Measurements from ENCODE around the gene HIGD1B.
A peak's percentile ranks its signal among the peaks of the same experiment; 100 is the strongest.

The HIGD1B gene

GRCh38 chr17:44828919-44829522, 18.7 kb upstream of the HIGD1B start:
- Mint-ChIP-seq H3K4me1 (peaks cover 15% of the 10 kb centered on the region), H3K27ac (peak overlapping the region; percentile 17), H3K9me3 (no peaks in the 10 kb centered on the region), H3K36me3 (ENCODE audit: low read depth) (no peaks in the 10 kb centered on the region), H3K27me3 (peaks cover 60% of the 10 kb centered on the region), H3K4me3 (peak overlapping the region; percentile 76)
- ATAC-seq (no peak), DNase-seq (peak; percentile 23)

- DNase-seq (peak; percentile 38), ATAC-seq (peak; percentile 38)
- H3K9me3 Mint-ChIP-seq: no peaks in the 10 kb centered on the region
- peak within 1 kb of the TSS; percentile 52 for H3K27ac Mint-ChIP-seq
- H3K27me3 Mint-ChIP-seq: peaks cover 62% of the 10 kb centered on the region
- peak within 1 kb of the TSS; percentile 76 for H3K4me3 Mint-ChIP-seq
- no peaks in the 10 kb centered on the region for H3K36me3 Mint-ChIP-seq (ENCODE audit: low read depth)
- peaks cover 15% of the 10 kb centered on the region for H3K4me1 Mint-ChIP-seq
These were observed 17.9 kb upstream of the HIGD1B start, which contains the start of gene GJC1 for GRCh38 chr17:44829523-44830358. GJC1 (minus strand) TSS chr17:44830287; CDS start chr17:44805817, 24,470 bp downstream.

- ATAC-seq: peak; percentile 25
- DNase-seq: peak; percentile 38
- no peaks in the 10 kb centered on the region for H3K36me3 Mint-ChIP-seq (ENCODE audit: low read depth)
- peak overlapping the region; percentile 52 for H3K27ac Mint-ChIP-seq
- H3K9me3 Mint-ChIP-seq: no peaks in the 10 kb centered on the region
- peak overlapping the region; percentile 70 for H3K4me3 Mint-ChIP-seq
- H3K4me1 Mint-ChIP-seq: peaks cover 15% of the 10 kb centered on the region
- peaks cover 61% of the 10 kb centered on the region for H3K27me3 Mint-ChIP-seq
These were observed 17.1 kb upstream of the HIGD1B start for GRCh38 chr17:44830359-44831288.

DNA sequence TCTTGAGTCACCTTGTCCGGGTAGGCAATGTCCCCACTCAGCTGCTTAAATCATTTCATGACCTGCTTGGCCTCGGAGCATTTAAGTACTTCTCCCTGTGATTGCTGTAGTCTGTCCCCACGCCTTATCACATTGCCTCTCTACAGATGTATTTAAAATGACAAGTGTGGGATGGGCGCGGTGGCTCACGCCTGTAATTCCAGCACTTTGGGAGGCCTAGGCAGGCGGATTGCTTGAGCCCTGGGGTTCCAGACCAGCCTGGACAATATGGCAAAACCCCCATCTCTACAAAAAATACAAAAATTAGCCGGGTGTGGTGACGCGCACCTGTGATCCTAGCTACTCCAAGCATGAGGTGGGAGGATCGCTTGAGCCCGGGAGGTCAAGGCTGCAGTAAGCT, 16.3 kb upstream of the HIGD1B start:
- peaks cover 15% of the 10 kb centered on the region for H3K4me1 Mint-ChIP-seq
- peak overlapping the region; percentile 14 for H3K4me3 Mint-ChIP-seq
- no peak for ATAC-seq
- H3K27ac Mint-ChIP-seq: no peak overlapping the region
- no peaks in the 10 kb centered on the region for H3K36me3 Mint-ChIP-seq (ENCODE audit: low read depth)
- H3K27me3 Mint-ChIP-seq: peaks cover 63% of the 10 kb centered on the region
- DNase-seq: no peak
- no peaks in the 10 kb centered on the region for H3K9me3 Mint-ChIP-seq

DNA sequence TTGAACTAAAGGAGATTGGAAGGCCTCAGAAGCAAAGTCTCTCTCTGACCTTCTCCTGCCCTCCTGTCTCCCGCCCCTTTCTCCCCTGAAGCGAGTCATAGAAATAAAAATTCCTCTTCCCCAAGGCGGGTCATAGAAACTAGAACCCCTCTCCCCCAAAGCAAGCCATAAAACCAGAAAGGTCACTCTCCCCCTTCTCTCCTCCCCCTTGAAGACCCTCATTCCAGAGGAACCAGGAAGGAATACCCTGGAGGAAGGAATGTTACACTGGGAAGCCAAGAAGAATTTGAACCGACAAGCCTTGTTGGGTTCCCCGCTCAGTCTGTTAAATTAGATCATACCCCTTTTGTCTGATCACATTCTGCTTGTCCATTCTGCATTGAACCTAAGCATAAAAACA, 14.9 kb upstream of the HIGD1B start:
- Mint-ChIP-seq H3K4me3 (no peak overlapping the region), H3K36me3 (ENCODE audit: low read depth) (no peaks in the 10 kb centered on the region), H3K9me3 (no peaks in the 10 kb centered on the region), H3K27ac (no peak overlapping the region), H3K27me3 (peaks cover 51% of the 10 kb centered on the region), H3K4me1 (peaks cover 15% of the 10 kb centered on the region)
- no peak for ATAC-seq
- no peak for DNase-seq

DNA sequence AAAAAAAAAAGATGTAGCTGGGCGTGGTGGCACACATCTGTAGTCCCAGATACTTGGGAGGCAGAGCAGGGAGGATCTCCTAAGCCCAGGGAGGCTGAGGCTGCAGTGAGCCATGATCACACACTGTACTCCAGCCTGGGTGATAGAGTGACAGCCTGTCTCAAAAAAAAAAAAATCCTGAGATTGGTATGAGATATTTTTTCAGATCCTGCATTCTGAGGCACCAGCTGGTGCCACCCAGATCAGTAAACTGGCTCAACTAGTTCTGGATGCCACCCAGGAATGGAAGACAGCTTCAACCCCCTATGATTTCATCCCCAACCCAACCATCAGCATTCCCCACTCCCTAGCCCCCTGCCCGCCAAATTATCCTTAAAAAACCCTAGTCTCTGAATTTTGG, 10.5 kb upstream of the HIGD1B start:
- no peak for ATAC-seq
- H3K4me1 Mint-ChIP-seq: peaks cover 14% of the 10 kb centered on the region
- no peaks in the 10 kb centered on the region for H3K36me3 Mint-ChIP-seq (ENCODE audit: low read depth)
- H3K27me3 Mint-ChIP-seq: peaks cover 20% of the 10 kb centered on the region
- no peak for DNase-seq
- no peak overlapping the region for H3K27ac Mint-ChIP-seq
- H3K9me3 Mint-ChIP-seq: no peaks in the 10 kb centered on the region
- H3K4me3 Mint-ChIP-seq: no peak overlapping the region

GRCh38 chr17:44840274-44840673, 7.4 kb upstream of the HIGD1B start:
- Mint-ChIP-seq H3K4me3 (no peak overlapping the region), H3K9me3 (no peaks in the 10 kb centered on the region), H3K27ac (no peak overlapping the region), H3K4me1 (peaks cover 14% of the 10 kb centered on the region), H3K27me3 (peaks cover 3% of the 10 kb centered on the region), H3K36me3 (ENCODE audit: low read depth) (no peaks in the 10 kb centered on the region)
- ATAC-seq: no peak
- no peak for DNase-seq

- Mint-ChIP-seq H3K27me3 (peaks cover 2% of the 10 kb centered on the region), H3K4me1 (peaks cover 14% of the 10 kb centered on the region), H3K36me3 (ENCODE audit: low read depth) (no peaks in the 10 kb centered on the region), H3K27ac (peak overlapping the region; percentile 69), H3K9me3 (no peaks in the 10 kb centered on the region), H3K4me3 (peak overlapping the region; percentile 11)
- ATAC-seq (peak; percentile 52), DNase-seq (peak; percentile 23)
These were observed 6.7 kb upstream of the HIGD1B start for GRCh38 chr17:44840936-44841335.

GRCh38 chr17:44842748-44843147, 4.9 kb upstream of the HIGD1B start:
- no peak for DNase-seq
- Mint-ChIP-seq H3K9me3 (no peaks in the 10 kb centered on the region), H3K4me1 (peaks cover 14% of the 10 kb centered on the region), H3K27me3 (no peaks in the 10 kb centered on the region), H3K4me3 (no peak overlapping the region), H3K36me3 (ENCODE audit: low read depth) (no peaks in the 10 kb centered on the region), H3K27ac (no peak overlapping the region)
- ATAC-seq: no peak

DNA sequence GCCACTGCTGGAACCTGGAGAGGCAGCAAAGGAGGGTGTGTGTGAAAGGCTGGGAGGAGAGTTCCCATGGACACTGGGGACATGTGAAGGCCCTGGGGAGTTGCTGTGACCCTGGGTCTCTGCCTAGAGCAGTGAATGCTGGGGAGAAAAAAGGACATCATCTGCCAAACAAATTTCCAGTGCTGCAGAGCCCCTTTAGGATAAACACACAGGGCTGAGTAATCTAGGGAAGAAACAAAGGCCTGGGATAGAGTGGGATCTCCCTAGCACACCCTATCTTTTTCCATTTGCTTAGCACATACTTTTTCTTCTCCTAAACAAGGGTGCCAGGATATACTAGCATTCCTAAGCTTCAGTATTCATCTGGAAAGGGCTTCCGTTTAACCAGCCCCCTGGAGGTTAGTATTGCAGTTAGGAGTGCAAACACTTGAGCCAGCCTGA, 3.3 kb upstream of the HIGD1B start:
- Mint-ChIP-seq H3K4me3 (no peak overlapping the region), H3K4me1 (peaks cover 14% of the 10 kb centered on the region), H3K27me3 (no peaks in the 10 kb centered on the region), H3K9me3 (no peaks in the 10 kb centered on the region), H3K36me3 (ENCODE audit: low read depth) (no peaks in the 10 kb centered on the region), H3K27ac (no peak overlapping the region)
- ATAC-seq: no peak
- DNase-seq: no peak

GRCh38 chr17:44846206-44846605, 1.5 kb upstream of the HIGD1B start:
- H3K36me3 Mint-ChIP-seq (ENCODE audit: low read depth): peaks cover 13% of the 10 kb centered on the region
- H3K4me3 Mint-ChIP-seq: no peak overlapping the region
- no peaks in the 10 kb centered on the region for H3K9me3 Mint-ChIP-seq
- H3K27ac Mint-ChIP-seq: no peak overlapping the region
- H3K4me1 Mint-ChIP-seq: peaks cover 5% of the 10 kb centered on the region
- ATAC-seq (no peak), DNase-seq (no peak)
- H3K27me3 Mint-ChIP-seq: no peaks in the 10 kb centered on the region

DNA sequence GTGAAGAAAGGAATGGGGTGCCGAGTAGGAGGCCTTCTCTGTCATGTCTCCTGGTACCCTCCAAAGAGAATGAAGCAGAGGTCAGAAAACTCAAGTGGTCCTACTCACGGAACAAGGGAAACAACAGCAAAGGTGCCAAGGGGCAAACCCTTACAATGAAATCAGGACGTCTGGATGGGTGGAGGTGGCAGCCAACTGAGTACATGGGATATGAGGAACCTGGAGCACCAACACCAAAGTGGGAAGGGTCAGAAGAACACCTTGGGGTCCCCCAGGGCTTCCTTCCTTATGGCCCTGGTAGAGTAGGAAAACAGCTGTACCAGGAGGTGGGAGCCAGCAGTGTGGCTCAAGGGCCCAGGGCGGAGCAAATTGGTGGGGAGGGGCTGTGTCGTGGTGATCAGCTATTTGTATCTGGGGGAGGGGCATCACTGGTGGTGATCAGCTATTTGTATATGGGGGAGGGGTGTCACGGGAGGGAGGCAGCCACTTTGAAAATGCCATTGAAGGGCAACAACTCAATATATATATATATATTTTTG, 643 bp downstream of the HIGD1B start:
- no peaks in the 10 kb centered on the region for H3K4me1 Mint-ChIP-seq
- no peaks in the 10 kb centered on the region for H3K9me3 Mint-ChIP-seq
- H3K27me3 Mint-ChIP-seq: no peaks in the 10 kb centered on the region
- no peak for DNase-seq
- no peak overlapping the region for H3K27ac Mint-ChIP-seq
- H3K36me3 Mint-ChIP-seq (ENCODE audit: low read depth): peaks cover 23% of the 10 kb centered on the region
- no peak for ATAC-seq
- H3K4me3 Mint-ChIP-seq: no peak overlapping the region

GRCh38 chr17:44848961-44849489, 1.3 kb downstream of the HIGD1B start:
- H3K36me3 Mint-ChIP-seq (ENCODE audit: low read depth): peaks cover 29% of the 10 kb centered on the region
- H3K27me3 Mint-ChIP-seq: no peaks in the 10 kb centered on the region
- no peaks in the 10 kb centered on the region for H3K4me1 Mint-ChIP-seq
- no peaks in the 10 kb centered on the region for H3K9me3 Mint-ChIP-seq
- no peak overlapping the region for H3K27ac Mint-ChIP-seq
- no peak overlapping the region for H3K4me3 Mint-ChIP-seq
- DNase-seq (no peak), ATAC-seq (peak; percentile 11)

DNA sequence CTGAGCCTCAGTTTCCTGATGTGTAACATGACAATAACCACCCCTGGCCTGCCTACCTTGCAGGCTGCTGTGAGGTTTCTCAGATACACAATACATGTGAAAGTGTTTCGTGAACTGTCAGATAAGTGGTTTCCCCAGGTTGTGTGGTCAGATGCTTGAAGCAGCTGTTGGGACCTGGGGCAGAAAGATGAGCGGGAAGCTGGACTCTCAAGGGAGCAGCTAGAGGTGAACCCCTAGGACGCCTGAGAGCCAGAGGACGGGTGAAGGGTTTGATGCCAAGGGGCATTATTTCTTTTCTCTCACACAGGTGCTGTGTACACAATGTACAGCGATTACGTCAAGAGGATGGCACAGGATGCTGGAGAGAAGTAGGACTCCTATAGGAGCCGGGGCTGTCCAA, 2.3 kb downstream of the HIGD1B start:
- H3K4me1 Mint-ChIP-seq: no peaks in the 10 kb centered on the region
- peaks cover 37% of the 10 kb centered on the region for H3K36me3 Mint-ChIP-seq (ENCODE audit: low read depth)
- H3K9me3 Mint-ChIP-seq: no peaks in the 10 kb centered on the region
- ATAC-seq (no peak), DNase-seq (no peak)
- no peak overlapping the region for H3K4me3 Mint-ChIP-seq
- H3K27me3 Mint-ChIP-seq: no peaks in the 10 kb centered on the region
- no peak overlapping the region for H3K27ac Mint-ChIP-seq
